Measurements from ENCODE around the gene PLD3. TPM values are rescaled to one million over a fixed set of nuclear protein-coding genes. Genes with fewer than 3 reads are reported as not detected.

Gene PLD3
- total RNA-seq, 2 donors from 2014 or later, result 386 to 531 TPM

- no peak overlapping the region for H3K4me3 ChIP-seq
- TF ChIP-seq CTCF (IDR thresholded peaks at IDR 0.05), result no peak
- H3K9me3 ChIP-seq, result no peaks in the 10 kb centered on the region
- peaks cover 0 to 5% of the 10 kb centered on the region in 2 donors for H3K4me1 ChIP-seq (ENCODE audit: control insufficient read depth in 1 of 2, low read depth in 2 of 2)
- no peak overlapping the region for H3K27ac ChIP-seq
- peaks cover 5% of the 10 kb centered on the region for H3K36me3 ChIP-seq
- no peaks in the 10 kb centered on the region for H3K27me3 ChIP-seq (replicated peaks; ENCODE audit: insufficient read depth)
- ATAC-seq (ENCODE audit: insufficient number of reproducible peaks, low FRiP score, low read depth) (no peak), DNase-seq (ENCODE audit: low spot score) (no peak)
Measured at GRCh38 chr19:40315812-40316470, 32.6 kb upstream of the PLD3 start.

- peaks cover 0 to 5% of the 10 kb centered on the region in 2 donors for H3K4me1 ChIP-seq (ENCODE audit: control insufficient read depth in 1 of 2, low read depth in 2 of 2)
- no peaks in the 10 kb centered on the region for H3K9me3 ChIP-seq
- TF ChIP-seq CTCF (IDR thresholded peaks at IDR 0.05), result no peak
- peaks cover 17% of the 10 kb centered on the region for H3K36me3 ChIP-seq
- no peak overlapping the region for H3K4me3 ChIP-seq
- no peak for DNase-seq (ENCODE audit: low spot score)
- no peak overlapping the region for H3K27ac ChIP-seq
- no peak for ATAC-seq (ENCODE audit: insufficient number of reproducible peaks, low FRiP score, low read depth)
- H3K27me3 ChIP-seq (replicated peaks; ENCODE audit: insufficient read depth), result no peaks in the 10 kb centered on the region
Measured at GRCh38 chr19:40317338-40317737, 31.2 kb upstream of the PLD3 start.

GRCh38 chr19:40320558-40320935 is 27.9 kb upstream of the PLD3 start:
- DNase-seq (ENCODE audit: low spot score), result no peak
- TF ChIP-seq CTCF (IDR thresholded peaks at IDR 0.05), result no peak
- no peak overlapping the region for H3K27ac ChIP-seq
- H3K9me3 ChIP-seq, result no peaks in the 10 kb centered on the region
- peaks cover 45% of the 10 kb centered on the region for H3K36me3 ChIP-seq
- peaks cover 0 to 5% of the 10 kb centered on the region in 2 donors for H3K4me1 ChIP-seq (ENCODE audit: control insufficient read depth in 1 of 2, low read depth in 2 of 2)
- H3K4me3 ChIP-seq, result no peak overlapping the region
- H3K27me3 ChIP-seq (replicated peaks; ENCODE audit: insufficient read depth), result no peaks in the 10 kb centered on the region
- no peak for ATAC-seq (ENCODE audit: insufficient number of reproducible peaks, low FRiP score, low read depth)

GRCh38 chr19:40321076-40321475 is 27.4 kb upstream of the PLD3 start:
- ATAC-seq (ENCODE audit: insufficient number of reproducible peaks, low FRiP score, low read depth) (no peak), DNase-seq (ENCODE audit: low spot score) (no peak)
- Histone ChIP-seq H3K4me1 (ENCODE audit: control insufficient read depth in 1 of 2, low read depth in 2 of 2) (peaks cover 0 to under 1% of the 10 kb centered on the region in 2 donors), H3K27me3 (replicated peaks; ENCODE audit: insufficient read depth) (no peaks in the 10 kb centered on the region), H3K9me3 (no peaks in the 10 kb centered on the region), H3K4me3 (no peak overlapping the region), H3K36me3 (peaks cover 51% of the 10 kb centered on the region), H3K27ac (no peak overlapping the region)
- TF ChIP-seq CTCF (IDR thresholded peaks at IDR 0.05), result no peak

- peaks cover 57% of the 10 kb centered on the region for H3K36me3 ChIP-seq
- no peak overlapping the region for H3K27ac ChIP-seq
- ATAC-seq (ENCODE audit: insufficient number of reproducible peaks, low FRiP score, low read depth), result no peak
- no peaks in the 10 kb centered on the region for H3K9me3 ChIP-seq
- TF ChIP-seq CTCF (IDR thresholded peaks at IDR 0.05), result no peak
- H3K4me3 ChIP-seq, result no peak overlapping the region
- no peaks in the 10 kb centered on the region for H3K27me3 ChIP-seq (replicated peaks; ENCODE audit: insufficient read depth)
- H3K4me1 ChIP-seq (ENCODE audit: control insufficient read depth in 1 of 2, low read depth in 2 of 2), result no peaks in the 10 kb centered on the region
- DNase-seq (ENCODE audit: low spot score), result no peak
Measured at GRCh38 chr19:40321566-40322270, 26.8 kb upstream of the PLD3 start.

Data from thoracic aorta (tissue), 2 donors.